Gastroesophageal sphincter (tissue), 3 donors: ENCODE measurements around the gene TFAP2B.

Experiments
- POLR2A ChIP-seq, 2 donors: fragments of 450-650 bp; IDR thresholded peaks; one replicate each; pipeline ENCODE4 v1.6.1; 2017; ENCODE audit warnings: antibody characterized with exemption in 2 of 2, mild to moderate bottlenecking in 2 of 2, moderate library complexity in 1 of 2
- POLR2AphosphoS5 ChIP-seq: sonication (generic); formaldehyde crosslinking; IDR thresholded peaks from one replicate; pipeline ENCODE4 v1.6.1; 2017; ENCODE audit warnings: antibody characterized with exemption
- TF ChIP-seq, protein P1 (sequence below), 4 experiments: fragments of 200-600 bp in 2 of 4; fragments of 450-650 bp in 2 of 4; sonication (generic) in 1 of 4; IDR thresholded peaks; one replicate each; pipeline ENCODE4 v1.5.1; 2017 to 2019; ENCODE audit warnings: antibody characterized with exemption in 4 of 4, mild to moderate bottlenecking in 2 of 4, moderate library complexity in 2 of 4

DNA sequence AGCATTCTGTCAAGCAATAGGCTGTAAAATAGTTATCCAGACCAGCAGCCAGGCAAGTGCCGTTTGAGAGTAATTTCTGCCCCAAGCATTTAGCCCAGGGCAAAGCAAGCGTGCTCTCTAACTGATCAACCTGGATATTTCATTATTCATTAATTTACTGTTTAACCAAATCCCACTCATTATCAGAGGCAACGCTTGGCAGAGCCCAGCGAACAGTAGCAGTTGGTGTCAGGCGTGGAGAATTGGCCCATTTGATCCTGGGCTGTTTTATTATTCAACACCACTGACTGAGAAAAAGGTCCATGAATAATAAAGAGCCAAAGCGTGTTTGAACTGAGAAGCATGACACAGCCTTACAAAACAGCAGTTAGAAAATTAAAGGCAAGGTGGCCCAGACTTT lies 35.3 kb downstream of the TFAP2B start:
- TF ChIP-seq POLR2A (IDR thresholded peaks at IDR 0.05) = no peak
- TF ChIP-seq, protein P1, sequence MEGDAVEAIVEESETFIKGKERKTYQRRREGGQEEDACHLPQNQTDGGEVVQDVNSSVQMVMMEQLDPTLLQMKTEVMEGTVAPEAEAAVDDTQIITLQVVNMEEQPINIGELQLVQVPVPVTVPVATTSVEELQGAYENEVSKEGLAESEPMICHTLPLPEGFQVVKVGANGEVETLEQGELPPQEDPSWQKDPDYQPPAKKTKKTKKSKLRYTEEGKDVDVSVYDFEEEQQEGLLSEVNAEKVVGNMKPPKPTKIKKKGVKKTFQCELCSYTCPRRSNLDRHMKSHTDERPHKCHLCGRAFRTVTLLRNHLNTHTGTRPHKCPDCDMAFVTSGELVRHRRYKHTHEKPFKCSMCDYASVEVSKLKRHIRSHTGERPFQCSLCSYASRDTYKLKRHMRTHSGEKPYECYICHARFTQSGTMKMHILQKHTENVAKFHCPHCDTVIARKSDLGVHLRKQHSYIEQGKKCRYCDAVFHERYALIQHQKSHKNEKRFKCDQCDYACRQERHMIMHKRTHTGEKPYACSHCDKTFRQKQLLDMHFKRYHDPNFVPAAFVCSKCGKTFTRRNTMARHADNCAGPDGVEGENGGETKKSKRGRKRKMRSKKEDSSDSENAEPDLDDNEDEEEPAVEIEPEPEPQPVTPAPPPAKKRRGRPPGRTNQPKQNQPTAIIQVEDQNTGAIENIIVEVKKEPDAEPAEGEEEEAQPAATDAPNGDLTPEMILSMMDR (IDR thresholded peaks at IDR 0.05) = no peak
- no peak for TF ChIP-seq POLR2AphosphoS5
